ENCODE data around the gene LETM1.

LETM1 gene

DNA sequence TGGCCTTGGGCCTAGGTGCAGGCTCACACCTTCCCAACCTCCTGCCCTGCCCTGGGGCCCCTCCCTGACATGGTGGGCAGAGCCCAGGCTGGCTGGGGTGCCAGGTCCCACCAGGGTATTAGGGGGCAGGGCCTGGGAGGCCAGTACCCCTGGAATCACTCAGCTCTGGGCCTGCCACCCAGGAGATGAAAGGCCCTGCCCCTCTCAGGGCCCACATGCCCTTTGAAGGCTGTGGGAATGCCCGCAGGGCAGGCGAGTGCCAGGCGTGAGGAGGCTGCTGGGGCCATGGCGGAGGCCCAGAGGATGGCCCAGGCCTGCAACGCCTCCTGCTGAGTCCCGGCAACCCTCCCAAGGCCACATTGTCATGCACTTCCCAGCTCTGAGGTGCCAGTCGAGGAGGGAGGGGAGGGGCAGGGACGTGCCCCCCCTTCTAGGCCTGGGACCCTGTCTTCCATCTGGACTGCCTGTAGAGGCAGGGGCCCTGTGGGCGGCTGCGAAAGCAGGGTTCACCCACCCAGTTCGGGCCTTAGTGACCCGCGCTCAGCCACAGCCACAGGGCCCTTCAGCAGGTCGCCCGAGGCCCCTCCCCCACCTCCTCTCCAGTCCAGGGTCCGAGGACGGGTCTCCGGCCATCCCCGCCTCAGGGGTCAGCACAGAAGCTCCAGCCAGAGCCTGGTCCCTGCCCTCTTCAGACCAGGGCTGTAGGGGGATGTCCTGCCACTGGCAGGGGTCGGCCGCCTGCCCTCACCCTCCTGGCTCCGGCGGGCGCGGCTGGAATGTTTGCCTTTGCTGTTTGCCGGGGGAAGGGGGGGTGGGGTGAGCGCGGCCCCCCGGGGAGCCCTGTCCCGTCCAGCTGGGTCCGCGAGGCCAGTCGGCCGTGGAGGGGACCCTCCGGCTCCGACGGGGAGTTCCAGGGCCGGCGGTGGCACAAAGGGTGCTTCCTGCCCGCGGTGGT is 89.6 kb downstream of the LETM1 start:
- TF ChIP-seq, protein P1, sequence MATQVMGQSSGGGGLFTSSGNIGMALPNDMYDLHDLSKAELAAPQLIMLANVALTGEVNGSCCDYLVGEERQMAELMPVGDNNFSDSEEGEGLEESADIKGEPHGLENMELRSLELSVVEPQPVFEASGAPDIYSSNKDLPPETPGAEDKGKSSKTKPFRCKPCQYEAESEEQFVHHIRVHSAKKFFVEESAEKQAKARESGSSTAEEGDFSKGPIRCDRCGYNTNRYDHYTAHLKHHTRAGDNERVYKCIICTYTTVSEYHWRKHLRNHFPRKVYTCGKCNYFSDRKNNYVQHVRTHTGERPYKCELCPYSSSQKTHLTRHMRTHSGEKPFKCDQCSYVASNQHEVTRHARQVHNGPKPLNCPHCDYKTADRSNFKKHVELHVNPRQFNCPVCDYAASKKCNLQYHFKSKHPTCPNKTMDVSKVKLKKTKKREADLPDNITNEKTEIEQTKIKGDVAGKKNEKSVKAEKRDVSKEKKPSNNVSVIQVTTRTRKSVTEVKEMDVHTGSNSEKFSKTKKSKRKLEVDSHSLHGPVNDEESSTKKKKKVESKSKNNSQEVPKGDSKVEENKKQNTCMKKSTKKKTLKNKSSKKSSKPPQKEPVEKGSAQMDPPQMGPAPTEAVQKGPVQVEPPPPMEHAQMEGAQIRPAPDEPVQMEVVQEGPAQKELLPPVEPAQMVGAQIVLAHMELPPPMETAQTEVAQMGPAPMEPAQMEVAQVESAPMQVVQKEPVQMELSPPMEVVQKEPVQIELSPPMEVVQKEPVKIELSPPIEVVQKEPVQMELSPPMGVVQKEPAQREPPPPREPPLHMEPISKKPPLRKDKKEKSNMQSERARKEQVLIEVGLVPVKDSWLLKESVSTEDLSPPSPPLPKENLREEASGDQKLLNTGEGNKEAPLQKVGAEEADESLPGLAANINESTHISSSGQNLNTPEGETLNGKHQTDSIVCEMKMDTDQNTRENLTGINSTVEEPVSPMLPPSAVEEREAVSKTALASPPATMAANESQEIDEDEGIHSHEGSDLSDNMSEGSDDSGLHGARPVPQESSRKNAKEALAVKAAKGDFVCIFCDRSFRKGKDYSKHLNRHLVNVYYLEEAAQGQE (IDR thresholded peaks at IDR 0.05; ENCODE audit: insufficient read depth in 1 of 2, low read depth in 2 of 2, low read length in 2 of 2), result no peak
- TF ChIP-seq TAF1 (IDR thresholded peaks at IDR 0.05; ENCODE audit: borderline replicate concordance, insufficient read depth, low read length), result no peak
- TF ChIP-seq FOXP2 (optimal IDR thresholded peaks at IDR 0.05; ENCODE audit: borderline replicate concordance, extremely low read depth, extremely low read length, insufficient read depth), result no peak
- TF ChIP-seq POLR2AphosphoS5 (IDR thresholded peaks at IDR 0.05; ENCODE audit: low read depth, low read length), result no peak
- TF ChIP-seq SIN3A (IDR thresholded peaks at IDR 0.05; ENCODE audit: borderline replicate concordance, insufficient read depth, low read length), result no peak

DNA sequence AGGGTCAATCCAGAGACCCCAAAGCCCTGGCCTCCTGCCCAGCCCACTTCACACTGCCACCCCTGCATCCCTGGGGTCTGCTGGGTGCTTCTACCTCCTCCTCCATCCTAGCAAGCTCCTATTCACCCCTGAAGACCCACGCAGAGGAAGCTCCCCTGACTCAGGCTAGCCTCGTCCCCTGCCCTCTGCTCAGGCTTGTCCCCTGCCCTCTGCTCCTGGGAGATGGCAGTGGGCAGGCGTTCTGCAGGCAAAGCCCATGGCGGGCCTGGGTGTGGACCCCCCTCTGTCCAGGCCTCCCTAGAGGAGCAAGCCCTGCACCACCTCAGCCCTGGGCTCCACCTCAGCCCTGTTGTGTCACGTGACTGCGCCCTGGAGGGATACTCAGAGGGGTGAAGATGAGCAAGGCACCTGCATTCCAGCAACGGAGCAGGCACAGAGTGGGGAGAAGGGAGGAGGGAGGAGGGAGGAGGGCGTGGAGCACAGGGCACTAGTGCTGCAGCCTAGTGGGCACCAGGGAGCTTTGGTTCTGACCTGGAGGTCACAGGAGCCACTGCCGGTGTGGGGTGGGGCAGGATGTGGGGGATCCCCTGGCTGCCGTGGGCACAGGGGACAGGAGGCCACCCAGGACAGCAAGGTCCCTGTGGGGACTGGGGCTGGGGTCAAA is 90.4 kb downstream of the LETM1 start:
- no peak for TF ChIP-seq FOXP2 (optimal IDR thresholded peaks at IDR 0.05; ENCODE audit: borderline replicate concordance, extremely low read depth, extremely low read length, insufficient read depth)
- no peak for TF ChIP-seq SIN3A (IDR thresholded peaks at IDR 0.05; ENCODE audit: borderline replicate concordance, insufficient read depth, low read length)
- no peak for TF ChIP-seq TAF1 (IDR thresholded peaks at IDR 0.05; ENCODE audit: borderline replicate concordance, insufficient read depth, low read length)
- TF ChIP-seq, protein P1 (IDR thresholded peaks at IDR 0.05; ENCODE audit: insufficient read depth in 1 of 2, low read depth in 2 of 2, low read length in 2 of 2), result no peak
- TF ChIP-seq POLR2AphosphoS5 (IDR thresholded peaks at IDR 0.05; ENCODE audit: low read depth, low read length), result no peak

DNA sequence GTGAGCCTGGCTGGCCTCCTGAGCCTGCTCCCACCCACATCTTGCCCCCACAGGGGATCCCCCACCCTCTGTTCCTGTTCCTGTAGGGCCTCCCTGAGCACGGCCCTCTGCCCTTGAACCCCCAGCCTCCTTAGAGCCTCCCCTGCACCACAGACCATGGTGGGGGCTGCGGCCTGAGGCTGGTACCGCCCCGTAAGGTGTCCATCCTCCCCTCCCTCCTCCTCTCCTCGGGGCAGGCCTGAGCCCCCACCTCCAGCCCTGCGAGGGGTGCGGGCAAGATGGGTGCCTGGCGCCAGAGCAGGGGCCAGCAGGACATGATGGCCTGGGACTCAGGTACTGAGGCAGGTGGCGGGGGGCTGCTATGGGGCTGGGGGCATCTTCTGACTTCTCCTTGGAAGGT is 91.3 kb downstream of the LETM1 start:
- TF ChIP-seq SIN3A (IDR thresholded peaks at IDR 0.05; ENCODE audit: borderline replicate concordance, insufficient read depth, low read length) (no peak), POLR2AphosphoS5 (IDR thresholded peaks at IDR 0.05; ENCODE audit: low read depth, low read length) (no peak), FOXP2 (optimal IDR thresholded peaks at IDR 0.05; ENCODE audit: borderline replicate concordance, extremely low read depth, extremely low read length, insufficient read depth) (no peak), TAF1 (IDR thresholded peaks at IDR 0.05; ENCODE audit: borderline replicate concordance, insufficient read depth, low read length) (no peak)
- TF ChIP-seq, protein P1 (IDR thresholded peaks at IDR 0.05; ENCODE audit: insufficient read depth in 1 of 2, low read depth in 2 of 2, low read length in 2 of 2), result no peak

DNA sequence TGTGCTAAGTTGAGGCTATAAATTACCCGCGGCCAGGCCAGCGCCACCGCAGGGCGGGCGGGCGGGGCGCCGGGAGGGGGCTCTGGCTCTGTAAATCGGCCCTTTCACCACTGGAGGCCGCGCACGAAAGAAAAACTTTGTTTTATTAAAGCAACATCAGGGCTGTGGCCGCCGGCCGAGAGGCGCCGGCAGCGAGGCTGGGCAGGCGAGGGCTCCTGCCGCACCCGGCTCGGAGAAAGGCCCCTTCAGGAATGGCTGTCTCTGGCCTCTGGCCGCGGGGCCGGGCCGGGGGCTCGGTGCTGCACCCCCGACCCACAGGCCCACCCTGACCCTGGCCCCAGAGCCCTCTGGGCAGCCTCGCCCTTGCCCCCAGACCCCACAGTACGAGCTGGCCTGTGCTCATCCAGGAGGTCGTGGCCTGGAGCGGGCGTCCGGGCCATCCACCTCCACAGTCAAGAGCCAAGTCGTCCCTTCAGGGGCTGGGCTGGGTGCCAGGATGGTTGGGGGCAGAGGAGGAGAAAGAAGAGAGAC is 92.3 kb downstream of the LETM1 start:
- TF ChIP-seq FOXP2 (optimal IDR thresholded peaks at IDR 0.05; ENCODE audit: borderline replicate concordance, extremely low read depth, extremely low read length, insufficient read depth) (no peak), POLR2AphosphoS5 (IDR thresholded peaks at IDR 0.05; ENCODE audit: low read depth, low read length) (no peak), TAF1 (IDR thresholded peaks at IDR 0.05; ENCODE audit: borderline replicate concordance, insufficient read depth, low read length) (no peak), SIN3A (IDR thresholded peaks at IDR 0.05; ENCODE audit: borderline replicate concordance, insufficient read depth, low read length) (no peak)
- TF ChIP-seq, protein P1 (IDR thresholded peaks at IDR 0.05; ENCODE audit: insufficient read depth in 1 of 2, low read depth in 2 of 2, low read length in 2 of 2), result no peak

Measured in PFSK-1 (cell line).